ENCODE results near the gene THSD4. TPM values are rescaled to one million over a fixed set of nuclear protein-coding genes. Genes with fewer than 3 reads are reported as not detected.

Gene THSD4
- total and polyA plus RNA-seq, 2 of the 8 experiments (the other 6 are each of a cell fraction or from before 2014, with no cell fraction given): 2.5 to 6.2 TPM

DNA sequence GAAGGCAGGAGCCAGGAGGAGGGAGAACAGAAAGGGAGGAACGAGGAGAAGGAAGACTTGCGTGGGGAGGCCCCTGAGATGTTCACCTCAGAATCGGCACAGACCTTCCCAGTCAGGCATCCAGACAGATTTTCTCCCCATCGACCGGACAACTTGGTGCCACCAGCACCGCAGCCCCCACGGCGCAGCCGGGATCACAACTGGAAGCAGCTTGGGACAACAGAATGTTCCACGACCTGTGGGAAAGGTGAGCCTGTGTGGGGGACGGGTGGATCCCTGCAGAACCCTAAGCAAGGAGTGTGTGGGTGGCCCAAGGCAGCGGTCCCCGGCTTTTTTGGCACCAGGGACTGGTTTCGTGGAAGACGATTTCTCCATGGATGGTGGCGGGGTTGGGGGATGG is 622.5 kb downstream of the THSD4 start (continued):
- TF ChIP-seq CHD7 (IDR thresholded peaks at IDR 0.05; ENCODE audit: insufficient replicate concordance, low read length) (no peak), TEAD4 (IDR thresholded peaks at IDR 0.05; ENCODE audit: low read depth, low read length) (no peak), MAFK (IDR thresholded peaks at IDR 0.05; ENCODE audit: low read depth, low read length) (no peak), CBX5 (IDR thresholded peaks at IDR 0.05; ENCODE audit: low read depth, low read length) (no peak), CBX8 (IDR thresholded peaks at IDR 0.05; ENCODE audit: borderline replicate concordance, low read depth, low read length) (no peak), SUZ12 (IDR thresholded peaks at IDR 0.05; ENCODE audit: low read length) (no peak), SIRT6 (IDR thresholded peaks at IDR 0.05; ENCODE audit: low read length) (no peak), BACH1 (IDR thresholded peaks at IDR 0.05; ENCODE audit: low read length) (no peak)

Measured in H1 (cell line).